DOHH2 (cell line): ENCODE measurements around the gene MBTD1.

Experiments used
- H3F3A ChIP-seq: fragments of 200-600 bp; sonication (generic), shearing (Covaris generic); 2 replicates; pipeline ENCODE4 v1.6.0; 2016; ENCODE audit warnings: antibody characterized with exemption, mild to moderate bottlenecking; ENCODE audit not compliant: control insufficient read depth, insufficient read depth
- H3K27ac ChIP-seq: fragments of 200-600 bp; sonication (generic); 2 replicates; pipeline ENCODE4 v1.5.1; 2014; ENCODE audit warnings: low read depth, mild to moderate bottlenecking, low read length, moderate library complexity
- H3K27me3 ChIP-seq: fragments of 200-600 bp; sonication (generic); 2 replicates; pipeline ENCODE4 v1.6.1; 2014; ENCODE audit warnings: mild to moderate bottlenecking, low read length, mixed read lengths; ENCODE audit not compliant: control insufficient read depth
- H3K36me3 ChIP-seq: fragments of 200-600 bp; sonication (generic); 2 replicates; pipeline ENCODE4 v1.6.1; 2014; ENCODE audit warnings: mild to moderate bottlenecking, low read length, moderate library complexity, mixed read lengths; ENCODE audit not compliant: control insufficient read depth
- H3K4me1 ChIP-seq: fragments of 200-600 bp; sonication (generic); 2 replicates; pipeline ENCODE4 v1.6.1; 2014; ENCODE audit warnings: mild to moderate bottlenecking, low read length, mixed read lengths; ENCODE audit not compliant: control insufficient read depth
- H3K4me2 ChIP-seq: fragments of 200-600 bp; sonication (generic); 2 replicates; pipeline ENCODE4 v1.6.0; 2014; ENCODE audit warnings: mild to moderate bottlenecking, low read length, moderate library complexity
- H3K4me3 ChIP-seq: fragments of 200-600 bp; sonication (generic); 2 replicates; pipeline ENCODE4 v1.5.1; 2014; ENCODE audit warnings: mild to moderate bottlenecking, low read length, mixed read lengths
- H3K79me2 ChIP-seq: fragments of 200-600 bp; sonication (generic); 2 replicates; pipeline ENCODE4 v1.6.1; 2014; ENCODE audit warnings: mild to moderate bottlenecking, low read length, mixed read lengths; ENCODE audit not compliant: control insufficient read depth
- H3K9me2 ChIP-seq: fragments of 200-600 bp; sonication (generic); replicated peaks from 2 replicates; pipeline ENCODE4 v1.6.1; 2014; ENCODE audit warnings: mild to moderate bottlenecking, low read length, mixed read lengths; ENCODE audit not compliant: control insufficient read depth
- H3K9me3 ChIP-seq: fragments of 200-600 bp; sonication (generic); 2 replicates; pipeline ENCODE4 v1.6.1; 2014; ENCODE audit warnings: antibody characterized with exemption, low read length, mixed read lengths; ENCODE audit not compliant: control insufficient read depth, insufficient read depth
- H4K20me1 ChIP-seq: fragments of 200-600 bp; sonication (generic); 2 replicates; pipeline ENCODE4 v1.6.0; 2014; ENCODE audit warnings: low read depth, mild to moderate bottlenecking, antibody characterized with exemption, low read length, moderate library complexity; ENCODE audit not compliant: control insufficient read depth, insufficient read depth
- CTCF ChIP-seq: fragments of 200-600 bp; sonication (generic); IDR thresholded peaks from one replicate; pipeline ENCODE4 v1.5.1; 2014; ENCODE audit warnings: antibody characterized with exemption, mild to moderate bottlenecking, low read depth, low read length; ENCODE audit not compliant: poor library complexity, severe bottlenecking
- EZH2phosphoT487 ChIP-seq: fragments of 200-600 bp; sonication (generic); IDR thresholded peaks from 2 replicates; pipeline ENCODE4 v1.6.1; 2017; ENCODE audit warnings: borderline replicate concordance, mild to moderate bottlenecking, antibody characterized with exemption, low read length, moderate library complexity, mixed read lengths

MBTD1 gene

GRCh38 chr17:51256101-51256500 is 3.7 kb downstream of the MBTD1 start:
- Histone ChIP-seq H3K4me1 (peaks cover 26% of the 10 kb centered on the region), H3K27ac (no peak overlapping the region), H3F3A (peaks cover 4% of the 10 kb centered on the region; the same call in 1 of the 2 replicates), H3K36me3 (peaks cover 82% of the 10 kb centered on the region), H3K9me2 (no peaks in the 10 kb centered on the region), H3K27me3 (no peaks in the 10 kb centered on the region), H3K4me2 (no peak overlapping the region), H4K20me1 (peaks cover 25% of the 10 kb centered on the region), H3K4me3 (no peak overlapping the region), H3K79me2 (peaks cover 95% of the 10 kb centered on the region), H3K9me3 (no peaks in the 10 kb centered on the region)
- TF ChIP-seq CTCF (no peak), EZH2phosphoT487 (no peak)

GRCh38 chr17:51255673-51256072 is 4.2 kb downstream of the MBTD1 start:
- H3K9me2 ChIP-seq = no peaks in the 10 kb centered on the region
- H4K20me1 ChIP-seq = peaks cover 24% of the 10 kb centered on the region
- peaks cover 86% of the 10 kb centered on the region for H3K36me3 ChIP-seq
- H3F3A ChIP-seq = peaks cover 4% of the 10 kb centered on the region; the same call in 1 of the 2 replicates
- no peak overlapping the region for H3K27ac ChIP-seq
- H3K4me2 ChIP-seq = no peak overlapping the region
- no peaks in the 10 kb centered on the region for H3K27me3 ChIP-seq
- H3K9me3 ChIP-seq = no peaks in the 10 kb centered on the region
- no peak for TF ChIP-seq CTCF
- TF ChIP-seq EZH2phosphoT487 = no peak
- H3K4me3 ChIP-seq = no peak overlapping the region
- H3K4me1 ChIP-seq = peaks cover 26% of the 10 kb centered on the region
- peaks cover 91% of the 10 kb centered on the region for H3K79me2 ChIP-seq

GRCh38 chr17:51251010-51251409 is 8.8 kb downstream of the MBTD1 start:
- Histone ChIP-seq H3K4me2 (no peak overlapping the region), H3K36me3 (peaks cover 62% of the 10 kb centered on the region), H4K20me1 (no peaks in the 10 kb centered on the region), H3K9me2 (no peaks in the 10 kb centered on the region), H3K79me2 (peaks cover 46% of the 10 kb centered on the region), H3K9me3 (no peaks in the 10 kb centered on the region), H3K27ac (no peak overlapping the region), H3F3A (peaks cover 2% of the 10 kb centered on the region; the same call in 1 of the 2 replicates), H3K4me1 (no peaks in the 10 kb centered on the region), H3K27me3 (no peaks in the 10 kb centered on the region), H3K4me3 (no peak overlapping the region)
- no peak for TF ChIP-seq CTCF
- no peak for TF ChIP-seq EZH2phosphoT487
